ENCODE data around the gene PGM2L1.

GRCh38 chr11:74390697-74391096 lies 7.5 kb downstream of the PGM2L1 start:
- TF ChIP-seq POLR2A (IDR thresholded peaks at IDR 0.05) (no peak), CTCF (IDR thresholded peaks at IDR 0.05) (no peak), EP300 (IDR thresholded peaks at IDR 0.05) (no peak), POLR2AphosphoS5 (IDR thresholded peaks at IDR 0.05) (no peak)
